HG03558 (cell line): ENCODE results near the gene OR2C3.
"Not testable (repeated sequence)": the region's sequence is repeated elsewhere in the genome, so short reads cannot be mapped to it uniquely, and the experiment has no call there.

ENCODE experiments used
- ATAC-seq: cut with Tn5 transposase; IDR thresholded peaks from one replicate; pipeline ENCODE4 v1.9.1; 2021; ENCODE audit warnings: moderate number of reproducible peaks; ENCODE audit not compliant: unreplicated experiment; ENCODE audit errors: extremely low read depth

Gene OR2C3

GRCh38 chr1:247521886-247522285, 14.4 kb downstream of the OR2C3 start:
- ATAC-seq = not testable (repeated sequence)

- ATAC-seq = no peak
Observed at GRCh38 chr1:247518613-247518891, 17.7 kb downstream of the OR2C3 start.

- no peak for ATAC-seq
Observed at GRCh38 chr1:247517795-247518612, 18.2 kb downstream of the OR2C3 start.

GRCh38 chr1:247506831-247507230, 29.4 kb downstream of the OR2C3 start:
- no peak for ATAC-seq

GRCh38 chr1:247500865-247501264, 35.4 kb downstream of the OR2C3 start:
- ATAC-seq = no peak

- ATAC-seq = no peak
Observed at GRCh38 chr1:247496581-247497285, 39.5 kb downstream of the OR2C3 start.

GRCh38 chr1:247494767-247495166, 41.5 kb downstream of the OR2C3 start:
- ATAC-seq = no peak

GRCh38 chr1:247493106-247493505, 43.1 kb downstream of the OR2C3 start:
- no peak for ATAC-seq

- no peak for ATAC-seq
Observed at GRCh38 chr1:247491328-247491727, 44.9 kb downstream of the OR2C3 start.

GRCh38 chr1:247487057-247487456, 49.2 kb downstream of the OR2C3 start:
- ATAC-seq = no peak

GRCh38 chr1:247482747-247483146, 53.5 kb downstream of the OR2C3 start:
- no peak for ATAC-seq

- not testable (repeated sequence) for ATAC-seq
Observed at GRCh38 chr1:247476328-247477058, 59.7 kb downstream of the OR2C3 start.

- ATAC-seq = no peak
Observed at GRCh38 chr1:247475793-247476192, 60.4 kb downstream of the OR2C3 start.
